CD4-positive, alpha-beta memory T cell (primary cell): Measurements from ENCODE around the gene CARNS1. TPM values are rescaled to one million over a fixed set of nuclear protein-coding genes. Genes with fewer than 3 reads are reported as not detected.
A peak's percentile ranks its signal among the peaks of the same experiment; 100 is the strongest.

Source experiments
- CTCF ChIA-PET: fragments of 350-600 bp; sonication (Branson Sonifier 250); formaldehyde crosslinking; loops from one replicate; lab custom pipeline; 2021; ENCODE audit warnings: inconsistent platforms; ENCODE audit not compliant: partially characterized antibody; lab: Charles Lee
- POLR2A ChIA-PET: fragments of 350-600 bp; sonication (Branson Sonifier 250); formaldehyde crosslinking; loops from one replicate; lab custom pipeline; 2021; ENCODE audit not compliant: partially characterized antibody; lab: Charles Lee
- DNase-seq, 5 donors: peaks; one replicate each; pipeline versions ENCODE4 v3.0.0 to v3.0.0-alpha.2; 2020 to 2022; ENCODE audit warnings: mixed read lengths in 1 of 5
- H3K27ac ChIP-seq: one replicate; pipeline ENCODE4 v1.7.0; 2013; ENCODE audit warnings: low read depth, low read length
- H3K27me3 ChIP-seq: 2 replicates; pipeline ENCODE4 v1.7.0; 2013; ENCODE audit warnings: mild to moderate bottlenecking, low read length, moderate library complexity; ENCODE audit not compliant: insufficient read depth
- H3K36me3 ChIP-seq: 2 replicates; pipeline ENCODE4 v1.7.0; 2013; ENCODE audit warnings: mild to moderate bottlenecking, low read length, moderate library complexity; ENCODE audit not compliant: insufficient read depth
- H3K4me1 ChIP-seq: 2 replicates; pipeline ENCODE4 v1.7.0; 2013; ENCODE audit warnings: mild to moderate bottlenecking, low read length, moderate library complexity; ENCODE audit not compliant: insufficient read depth
- H3K4me3 ChIP-seq, 2 donors: one replicate each; pipeline ENCODE4 v1.7.0; 2013; ENCODE audit warnings: low read length in 2 of 2, mild to moderate bottlenecking in 1 of 2
- H3K9me3 ChIP-seq, 2 donors: one replicate each; pipeline ENCODE4 v1.7.0; 2013; ENCODE audit warnings: low read length in 2 of 2, control low read depth in 1 of 2; ENCODE audit not compliant: control insufficient read depth in 1 of 2
- H3K27ac Mint-ChIP-seq, 7 donors: one replicate each; pipeline ENCODE4 v1.8.0; 2020 to 2021; ENCODE audit warnings: mixed read lengths in 7 of 7, mild to moderate bottlenecking in 6 of 7, inconsistent platforms in 3 of 7, moderate library complexity in 3 of 7
- H3K27me3 Mint-ChIP-seq, 2 donors: one replicate each; pipeline ENCODE4 v1.8.0; 2020 to 2021; ENCODE audit warnings: mixed read lengths in 2 of 2
- H3K36me3 Mint-ChIP-seq, 2 donors: one replicate each; pipeline ENCODE4 v1.8.0; 2020 to 2021; ENCODE audit warnings: mixed read lengths in 2 of 2, inconsistent platforms in 1 of 2, mild to moderate bottlenecking in 1 of 2
- H3K4me1 Mint-ChIP-seq, 4 donors: one replicate each; pipeline ENCODE4 v1.8.0; 2020 to 2021; ENCODE audit warnings: mixed read lengths in 4 of 4, mild to moderate bottlenecking in 1 of 4
- H3K4me3 Mint-ChIP-seq, 8 donors: one replicate each; pipeline ENCODE4 v1.8.0; 2020 to 2021; ENCODE audit warnings: mixed read lengths in 8 of 8, mild to moderate bottlenecking in 7 of 8, moderate library complexity in 6 of 8, inconsistent platforms in 3 of 8
- H3K9me3 Mint-ChIP-seq, 8 donors: one replicate each; pipeline ENCODE4 v1.8.0; 2020 to 2021; ENCODE audit warnings: mixed read lengths in 8 of 8, mild to moderate bottlenecking in 5 of 8, inconsistent platforms in 3 of 8, moderate library complexity in 1 of 8
- intact Hi-C: fragments of 100-400 bp; cut with micrococcal nuclease; formaldehyde crosslinking; loops from one replicate; pipeline ENCODE4 v1.15.1; 2023
- polyA plus RNA-seq, 2 donors: library from polyadenylated mRNA; unstranded; fragments of 300-500 nt; fragmentation: Illumina TruSeq; gene quantifications; one replicate each; pipeline ENCODE4 v1.2.3, GENCODE V29; 2021
- total RNA-seq, 2 experiments: library from RNA; stranded (reverse); gene quantifications; one replicate each; pipeline ENCODE4 v1.2.3, GENCODE V29; 2021

CARNS1 gene
- total and polyA plus RNA-seq, 4 experiments from 2014 or later = 0.45 to 3.3 (median 1.6) TPM

GRCh38 chr11:67434395-67434881 is 19.0 kb downstream of the CARNS1 start:
- peak overlapping the region; percentile 78 for H3K27ac ChIP-seq
- Mint-ChIP-seq H3K4me3 (peak overlapping the region; percentile 50 to 84 (median 66)), H3K27me3 (no peaks in the 10 kb centered on the region), H3K4me1 (peaks cover 32 to 66% (median 46%) of the 10 kb centered on the region in 4 donors), H3K27ac (peak overlapping the region; percentile 27 to 90 (median 82)), H3K36me3 (peaks cover 17 to 41% of the 10 kb centered on the region in 2 donors), H3K9me3 (peaks cover 0 to 7% (median 0%) of the 10 kb centered on the region in 8 donors)
- peak overlapping the region in 1 of 2 donors; percentile 81 for H3K4me3 ChIP-seq
- ChIA-PET CTCF (no interaction called here), POLR2A (interaction anchor here (0.9 to 31.8 kb wide), 5 partner anchors 16 to 71 kb away, joined by 3 to 2262 read pairs (median 704); partner anchors contain the start of genes AIP, CABP4, CARNS1 and CORO1B)
- peaks cover 38% of the 10 kb centered on the region for H3K36me3 ChIP-seq
- intact Hi-C loops = no loop called here
- no peaks in the 10 kb centered on the region for H3K27me3 ChIP-seq
- peaks cover 73% of the 10 kb centered on the region for H3K4me1 ChIP-seq
- peak in 1 of 5 donors; percentile 34 for DNase-seq
- H3K9me3 ChIP-seq = no peaks in the 10 kb centered on the region

GRCh38 chr11:67435031-67435726 is 19.7 kb downstream of the CARNS1 start:
- Histone ChIP-seq H3K9me3 (no peaks in the 10 kb centered on the region), H3K27me3 (no peaks in the 10 kb centered on the region), H3K4me1 (peaks cover 73% of the 10 kb centered on the region), H3K36me3 (peaks cover 38% of the 10 kb centered on the region), H3K4me3 (peak overlapping the region in 1 of 2 donors; percentile 81), H3K27ac (peak overlapping the region; percentile 78)
- H3K9me3 Mint-ChIP-seq = peaks cover 0 to 7% (median 0%) of the 10 kb centered on the region in 8 donors
- intact Hi-C loops = no loop called here
- H3K27me3 Mint-ChIP-seq = no peaks in the 10 kb centered on the region
- ChIA-PET POLR2A (interaction anchor here (0.9 to 31.8 kb wide), 8 partner anchors 17 to 81 kb away, joined by 3 to 2262 read pairs (median 160); partner anchors contain the start of genes AIP, CABP4, CARNS1 and CORO1B), CTCF (interaction anchor here (1.6 to 5.0 kb wide), 2 partner anchors 15 to 27 kb away, joined by 4 to 21 read pairs; no protein-coding TSS in a partner anchor)
- peaks cover 17 to 44% of the 10 kb centered on the region in 2 donors for H3K36me3 Mint-ChIP-seq
- peak overlapping the region; percentile 83 to 95 (median 91) for H3K27ac Mint-ChIP-seq
- DNase-seq = no peak
- H3K4me1 Mint-ChIP-seq = peaks cover 39 to 68% (median 52%) of the 10 kb centered on the region in 4 donors
- peak overlapping the region; percentile 80 to 97 (median 90) for H3K4me3 Mint-ChIP-seq

DNA sequence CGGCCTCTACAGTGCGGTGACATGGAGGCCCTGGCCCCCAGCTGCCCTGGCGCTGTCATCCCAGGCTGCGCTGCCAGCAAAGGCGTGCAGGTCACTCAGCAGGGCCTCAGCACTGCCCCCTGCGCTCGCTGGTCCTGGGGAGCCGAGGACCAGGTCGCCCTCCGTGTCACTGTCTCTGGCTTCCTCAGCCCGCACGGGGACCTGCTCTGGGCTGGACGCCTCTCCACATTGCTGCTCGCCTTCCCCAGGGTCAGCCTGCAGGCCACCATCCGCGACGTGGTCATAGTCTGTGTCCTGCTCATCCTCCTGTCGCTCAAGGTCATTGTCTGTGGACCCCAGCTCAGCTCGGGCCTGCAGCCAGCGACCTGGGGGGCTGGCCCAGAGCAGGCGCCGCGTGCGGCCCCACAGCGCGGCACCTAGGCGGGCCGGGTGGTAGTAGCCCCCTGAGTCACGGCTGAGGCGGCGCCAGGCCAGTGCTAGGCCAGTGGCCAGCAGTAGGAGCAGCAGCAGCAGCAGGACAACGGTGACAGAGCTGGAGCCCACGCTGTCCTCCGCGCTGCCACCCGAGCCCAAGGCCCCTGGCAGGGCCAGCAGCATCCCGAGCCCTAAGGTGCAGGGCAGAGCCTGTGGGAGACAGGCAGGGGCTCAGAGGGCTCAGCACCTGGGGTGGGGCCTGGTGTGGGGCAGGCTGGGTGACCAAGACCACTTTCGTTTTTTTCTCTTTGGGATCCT is 20.4 kb downstream of the CARNS1 start:
- ChIA-PET POLR2A (interaction anchor here (0.9 to 31.8 kb wide), 16 partner anchors 7 to 180 kb away, joined by 3 to 2262 read pairs (median 18); partner anchors contain the start of genes AIP, CABP4, CARNS1 and CDK2AP2), CTCF (interaction anchor here (1.6 to 5.0 kb wide), 4 partner anchors 16 to 33 kb away, joined by 4 to 65 read pairs (median 30); partner anchors contain the start of genes PPP1CA, TBC1D10C and TMEM134)
- Mint-ChIP-seq H3K4me1 (peaks cover 43 to 73% (median 56%) of the 10 kb centered on the region in 4 donors), H3K4me3 (peak overlapping the region; percentile 96 to 99 (median 97)), H3K36me3 (peaks cover 17 to 44% of the 10 kb centered on the region in 2 donors), H3K27ac (peak overlapping the region; percentile 89 to 98 (median 95)), H3K27me3 (no peaks in the 10 kb centered on the region), H3K9me3 (peaks cover 0 to 7% (median 0%) of the 10 kb centered on the region in 8 donors)
- intact Hi-C loops = loop anchor here (2.0 kb wide), 1 partner anchor 33 kb away; no protein-coding TSS in a partner anchor
- peak in 1 of 5 donors; percentile 25 for DNase-seq
- H3K4me3 ChIP-seq = peak overlapping the region; percentile 80 to 81
- peak overlapping the region; percentile 78 for H3K27ac ChIP-seq
- H3K36me3 ChIP-seq = peaks cover 38% of the 10 kb centered on the region
- peaks cover 79% of the 10 kb centered on the region for H3K4me1 ChIP-seq
- H3K27me3 ChIP-seq = no peaks in the 10 kb centered on the region
- no peaks in the 10 kb centered on the region for H3K9me3 ChIP-seq

DNA sequence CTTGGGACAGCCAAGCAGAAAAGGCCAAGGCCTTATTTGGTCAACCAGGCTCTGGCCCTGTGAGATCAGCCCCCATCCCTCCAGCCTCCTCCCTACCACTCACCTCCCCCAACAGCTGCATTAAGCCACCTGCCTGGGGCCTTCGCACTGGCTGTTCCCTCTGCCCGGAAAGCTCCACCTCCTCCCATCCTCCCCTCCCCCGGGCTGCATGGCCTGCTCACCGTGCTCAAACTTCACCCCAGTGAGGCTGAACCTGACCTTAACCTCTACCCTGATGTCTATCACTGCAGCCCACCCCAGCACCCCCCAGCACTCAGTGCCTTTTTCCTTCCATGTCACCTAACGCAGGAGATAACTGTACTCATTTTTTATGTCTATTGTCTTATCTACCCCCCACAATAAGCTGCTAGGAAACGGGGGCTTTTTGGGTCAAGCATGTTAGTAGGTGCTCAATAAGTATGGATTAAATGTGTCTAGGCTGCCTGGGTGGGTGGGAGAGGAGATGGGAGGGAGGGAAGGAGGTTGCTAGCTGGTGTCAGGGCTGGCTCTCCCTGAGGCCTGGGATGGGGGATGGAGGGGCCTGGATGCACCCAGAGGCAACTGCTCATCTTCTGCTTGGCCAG is 21.1 kb downstream of the CARNS1 start:
- intact Hi-C loops = loop anchor here (1.0 to 2.0 kb wide), 6 partner anchors 8 to 48 kb away; partner anchors contain the start of genes RPS6KB2 and TMEM134
- Mint-ChIP-seq H3K36me3 (peaks cover 17 to 44% of the 10 kb centered on the region in 2 donors), H3K27me3 (no peaks in the 10 kb centered on the region), H3K27ac (peak overlapping the region; percentile 89 to 98 (median 96)), H3K4me1 (peaks cover 46 to 79% (median 58%) of the 10 kb centered on the region in 4 donors), H3K9me3 (peaks cover 0 to 7% (median 0%) of the 10 kb centered on the region in 8 donors), H3K4me3 (peak overlapping the region; percentile 96 to 99 (median 97))
- Histone ChIP-seq H3K4me1 (peaks cover 79% of the 10 kb centered on the region), H3K4me3 (peak overlapping the region; percentile 80 to 81), H3K9me3 (no peaks in the 10 kb centered on the region), H3K27me3 (no peaks in the 10 kb centered on the region), H3K27ac (peak overlapping the region; percentile 78), H3K36me3 (peaks cover 35% of the 10 kb centered on the region)
- peak in 3 of 5 donors; percentile 53 to 77 (median 56) for DNase-seq
- POLR2A ChIA-PET = interaction anchor here (0.9 to 31.8 kb wide), 23 partner anchors 8 to 1821 kb away, joined by 3 to 2262 read pairs (median 7); partner anchors contain the start of genes AIP, CABP4, CARNS1 and CDK2AP2
- CTCF ChIA-PET = interaction anchor here (1.0 to 5.0 kb wide), 9 partner anchors 8 to 45 kb away, joined by 3 to 65 read pairs (median 6); partner anchors contain the start of genes PPP1CA, RAD9A, RPS6KB2 and TBC1D10C

GRCh38 chr11:67437082-67437808 is 21.8 kb downstream of the CARNS1 start, which contains the start of gene PTPRCAP:
Gene PTPRCAP, minus strand, starts transcription at chr11:67437682. Its CDS starts 63 bp downstream, at chr11:67437619.
- Mint-ChIP-seq H3K27me3 (no peaks in the 10 kb centered on the region), H3K27ac (peak within 1 kb of the TSS; percentile 89 to 98 (median 96)), H3K36me3 (peaks cover 10 to 40% of the 10 kb centered on the region in 2 donors), H3K4me3 (peak within 1 kb of the TSS; percentile 96 to 99 (median 97)), H3K4me1 (peaks cover 43 to 79% (median 58%) of the 10 kb centered on the region in 4 donors), H3K9me3 (peaks cover 0 to 5% (median 0%) of the 10 kb centered on the region in 8 donors)
- H3K4me3 ChIP-seq = peak within 1 kb of the TSS; percentile 81 to 100
- CTCF ChIA-PET = interaction anchor here (0.9 to 5.0 kb wide), 12 partner anchors 9 to 46 kb away, joined by 3 to 65 read pairs (median 6); partner anchors contain the start of genes AIP, PPP1CA, RAD9A and RPS6KB2
- peak; percentile 80 to 90 (median 83) for DNase-seq
- H3K9me3 ChIP-seq = no peaks in the 10 kb centered on the region
- POLR2A ChIA-PET = interaction anchor here (0.8 to 31.8 kb wide), 31 partner anchors 9 to 1822 kb away, joined by 3 to 2262 read pairs (median 6); partner anchors contain the start of genes AIP, CABP4, CARNS1 and CDK2AP2
- no peaks in the 10 kb centered on the region for H3K27me3 ChIP-seq
- H3K4me1 ChIP-seq = peaks cover 78% of the 10 kb centered on the region
- peaks cover 30% of the 10 kb centered on the region for H3K36me3 ChIP-seq
- intact Hi-C loops = loop anchor here (1.0 to 2.0 kb wide), 6 partner anchors 9 to 47 kb away; partner anchors contain the start of genes RPS6KB2 and TMEM134
- H3K27ac ChIP-seq = peak within 1 kb of the TSS; percentile 78
